HFFc6 (cell line): ENCODE data around the gene HDAC5. TPM values are rescaled to one million over a fixed set of nuclear protein-coding genes. Genes with fewer than 3 reads are reported as not detected.

Source experiments
- DNase-seq: peaks from one replicate; pipeline ENCODE4 v3.0.0-alpha.2; 2018
- H3K27ac Mint-ChIP-seq: 2 replicates; pipeline ENCODE4 v1.8.0; 2020; ENCODE audit warnings: mild to moderate bottlenecking, mixed read lengths
- H3K27me3 Mint-ChIP-seq: 2 replicates; pipeline ENCODE4 v1.8.0; 2021; ENCODE audit warnings: mild to moderate bottlenecking, moderate library complexity, mixed read lengths; ENCODE audit not compliant: insufficient read depth
- H3K36me3 Mint-ChIP-seq: 2 replicates; pipeline ENCODE4 v1.8.0; 2021; ENCODE audit warnings: low read depth, mixed read lengths
- H3K4me1 Mint-ChIP-seq: 2 replicates; pipeline ENCODE4 v1.8.0; 2020; ENCODE audit warnings: low read depth, mixed read lengths
- H3K4me3 Mint-ChIP-seq: 2 replicates; pipeline ENCODE4 v1.8.0; 2020; ENCODE audit warnings: mild to moderate bottlenecking, moderate library complexity, mixed read lengths
- H3K9me3 Mint-ChIP-seq: 2 replicates; pipeline ENCODE4 v1.8.0; 2020; ENCODE audit warnings: mild to moderate bottlenecking, mixed read lengths
- CTCF ChIP-seq: fragments of 200-600 bp; sonication (generic); IDR thresholded peaks from 2 replicates; pipeline ENCODE4 v1.5.0; 2021; ENCODE audit warnings: antibody characterized with exemption, mild to moderate bottlenecking
- total RNA-seq, 6 experiments: library from RNA; stranded (reverse); fragmentation: NEBNext Ultra II Directional; extraction: Animal tissue kit (Norgen Biotek cat#: 25700); gene quantifications; 2 replicates in 1 of 6; 3 replicates in 5 of 6; pipeline ENCODE4 v1.2.3, GENCODE V29; 2021

The HDAC5 gene
- total RNA-seq, 6 experiments from 2014 or later: 63.4 to 87.4 (median 78.7) TPM

DNA sequence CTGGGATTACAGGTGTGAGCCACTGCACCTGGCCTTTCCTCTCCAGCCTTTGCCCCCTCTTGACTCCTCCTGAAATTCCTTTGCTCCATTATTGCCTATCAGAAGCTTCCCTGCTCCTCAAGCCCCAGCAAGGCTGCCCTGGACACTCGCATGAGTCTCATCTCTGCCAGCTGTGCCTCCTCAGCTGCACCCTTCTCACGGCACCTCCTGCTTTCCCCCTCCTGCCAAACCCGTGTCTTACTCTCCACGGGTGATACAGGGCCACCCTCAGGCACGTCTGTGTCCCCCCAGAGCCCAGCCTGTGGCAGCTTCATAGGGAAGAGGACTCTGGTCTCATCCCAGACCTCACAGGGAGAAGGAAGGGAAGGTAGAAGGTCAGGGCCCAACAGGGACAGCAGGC lies 37.5 kb downstream of the HDAC5 start:
- Mint-ChIP-seq H3K27ac (peak overlapping the region; percentile 83), H3K4me3 (peak overlapping the region; percentile 30; the same call in 1 of the 2 replicates), H3K9me3 (no peaks in the 10 kb centered on the region), H3K4me1 (peaks cover 64% of the 10 kb centered on the region), H3K27me3 (peaks cover 4% of the 10 kb centered on the region), H3K36me3 (peaks cover 33% of the 10 kb centered on the region)
- DNase-seq: no peak
- TF ChIP-seq CTCF: no peak

DNA sequence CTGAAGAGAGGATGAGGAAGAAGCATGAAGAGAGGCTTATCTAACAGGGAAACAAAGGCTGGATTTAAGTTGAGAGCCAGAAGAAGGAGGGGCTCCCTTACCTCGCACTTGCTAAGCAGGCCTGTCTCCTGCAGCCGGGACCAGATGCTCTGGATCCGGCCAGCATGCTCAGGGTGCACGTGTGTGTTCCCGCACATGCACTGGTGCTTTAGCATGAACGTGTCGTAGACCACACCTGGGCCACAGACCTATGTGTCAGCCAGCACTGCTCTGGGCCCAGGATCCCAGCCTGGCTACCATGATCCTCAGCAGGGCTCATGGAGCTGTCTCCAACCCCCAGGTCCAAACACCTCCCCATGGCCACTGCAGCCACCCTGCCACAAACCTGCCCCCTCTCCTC lies 38.5 kb downstream of the HDAC5 start:
- peaks cover 4% of the 10 kb centered on the region for H3K27me3 Mint-ChIP-seq
- H3K27ac Mint-ChIP-seq: peak overlapping the region; percentile 46

GRCh38 chr17:44084131-44084538 lies 39.3 kb downstream of the HDAC5 start:
- peaks cover 68% of the 10 kb centered on the region for H3K4me1 Mint-ChIP-seq
- peak; percentile 75 for TF ChIP-seq CTCF
- no peak for DNase-seq
- no peaks in the 10 kb centered on the region for H3K9me3 Mint-ChIP-seq
- H3K4me3 Mint-ChIP-seq: no peak overlapping the region
- peak overlapping the region; percentile 46 for H3K27ac Mint-ChIP-seq
- H3K27me3 Mint-ChIP-seq: peaks cover 4% of the 10 kb centered on the region
- H3K36me3 Mint-ChIP-seq: peaks cover 33% of the 10 kb centered on the region

More for the DNA sequence above, 38.5 kb downstream of the HDAC5 start:
- Mint-ChIP-seq H3K36me3 (peaks cover 33% of the 10 kb centered on the region), H3K4me3 (no peak overlapping the region), H3K9me3 (no peaks in the 10 kb centered on the region), H3K4me1 (peaks cover 68% of the 10 kb centered on the region)
- no peak for TF ChIP-seq CTCF
- no peak for DNase-seq

DNA sequence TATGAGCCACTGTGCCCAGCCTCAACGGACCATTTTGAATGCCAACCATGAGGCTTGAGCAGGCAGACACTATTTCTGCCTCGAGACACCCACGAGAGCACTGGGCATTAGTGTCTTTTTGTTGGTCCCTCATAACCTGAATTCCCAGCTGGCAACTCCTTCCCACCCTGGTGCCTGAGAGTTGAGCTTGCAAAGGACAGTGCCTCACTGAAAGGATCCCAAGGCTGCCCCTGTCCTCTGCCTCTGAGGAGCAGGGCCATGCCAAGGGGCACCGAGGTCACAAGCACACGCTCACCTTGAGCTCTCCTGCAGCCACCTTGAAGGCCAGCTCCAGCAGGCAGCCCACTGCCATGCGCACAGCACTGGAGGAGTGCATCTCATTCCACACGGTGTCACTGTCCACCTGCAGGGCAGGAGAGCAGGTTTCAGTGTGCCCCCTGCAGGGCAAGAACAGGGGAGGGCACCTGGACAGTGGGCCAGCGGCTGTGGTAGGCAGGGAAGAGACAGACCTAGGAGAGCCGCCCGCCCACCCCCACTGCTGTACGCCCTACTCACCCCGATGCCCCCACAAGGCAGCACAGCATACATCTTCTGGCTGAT lies 40.1 kb downstream of the HDAC5 start:
- H3K4me3 Mint-ChIP-seq: no peak overlapping the region
- no peak for DNase-seq
- H3K9me3 Mint-ChIP-seq: no peaks in the 10 kb centered on the region
- peaks cover 4% of the 10 kb centered on the region for H3K27me3 Mint-ChIP-seq
- H3K27ac Mint-ChIP-seq: peak overlapping the region; percentile 89; the same call in 1 of the 2 replicates
- TF ChIP-seq CTCF: peak; percentile 63
- H3K4me1 Mint-ChIP-seq: peaks cover 62% of the 10 kb centered on the region
- H3K36me3 Mint-ChIP-seq: peaks cover 27% of the 10 kb centered on the region

- Mint-ChIP-seq H3K27ac (peak overlapping the region; percentile 89), H3K4me1 (peaks cover 52% of the 10 kb centered on the region), H3K9me3 (no peaks in the 10 kb centered on the region), H3K36me3 (peaks cover 24% of the 10 kb centered on the region), H3K4me3 (peak overlapping the region; percentile 45; the same call in 1 of the 2 replicates), H3K27me3 (peaks cover 4% of the 10 kb centered on the region)
- TF ChIP-seq CTCF: no peak
- DNase-seq: no peak
Observed at GRCh38 chr17:44082256-44082927, 41.0 kb downstream of the HDAC5 start.
